MM.1S (cell line): Measurements from ENCODE around the gene APOOL.
"Not testable (repeated sequence)": the region's sequence is repeated elsewhere in the genome, so short reads cannot be mapped to it uniquely, and the experiment has no call there.

Source experiments
- DNase-seq: peaks from one replicate; pipeline ENCODE4 v3.0.0-alpha.2; 2015
- H2AFZ ChIP-seq: fragments of 300-600 bp; sonication (generic); 2 replicates; pipeline ENCODE4 v1.6.0; 2016; ENCODE audit warnings: antibody characterized with exemption, low read length
- H3F3A ChIP-seq: fragments of 300-600 bp; sonication (generic); 2 replicates; pipeline ENCODE4 v1.6.1; 2016; ENCODE audit warnings: mild to moderate bottlenecking, antibody characterized with exemption, low read length, moderate library complexity, mixed read lengths; ENCODE audit not compliant: insufficient read depth
- H3K27ac ChIP-seq: fragments of 300-600 bp; sonication (generic); 2 replicates; pipeline ENCODE4 v1.5.1; 2016; ENCODE audit warnings: mild to moderate bottlenecking, low read length
- H3K27me3 ChIP-seq: fragments of 300-600 bp; sonication (generic); replicated peaks from 2 replicates; pipeline ENCODE4 v1.6.0; 2016; ENCODE audit warnings: low read length; ENCODE audit not compliant: insufficient read depth
- H3K36me3 ChIP-seq: fragments of 300-600 bp; sonication (generic); replicated peaks from 2 replicates; pipeline ENCODE4 v1.6.1; 2016; ENCODE audit warnings: mild to moderate bottlenecking, low read length, mixed read lengths; ENCODE audit not compliant: insufficient read depth
- H3K4me1 ChIP-seq: fragments of 300-600 bp; sonication (generic); 2 replicates; pipeline ENCODE4 v1.6.1; 2016; ENCODE audit warnings: low read length, mixed read lengths
- H3K4me2 ChIP-seq: fragments of 300-600 bp; sonication (generic); 2 replicates; pipeline ENCODE4 v1.6.0; 2016; ENCODE audit warnings: low read depth, low read length
- H3K4me3 ChIP-seq: fragments of 300-600 bp; sonication (generic); 2 replicates; pipeline ENCODE4 v1.5.1; 2016; ENCODE audit warnings: low read length, mixed read lengths
- H3K79me2 ChIP-seq: fragments of 300-600 bp; sonication (generic); 2 replicates; pipeline ENCODE4 v1.6.1; 2016; ENCODE audit warnings: mixed run types, low read length, mixed read lengths
- H3K9ac ChIP-seq: fragments of 300-600 bp; sonication (generic); 2 replicates; pipeline ENCODE4 v1.6.1; 2016; ENCODE audit warnings: low read length, mixed read lengths
- H3K9me2 ChIP-seq: fragments of 300-600 bp; sonication (generic); replicated peaks from 2 replicates; pipeline ENCODE4 v1.6.1; 2016; ENCODE audit warnings: mild to moderate bottlenecking, low read length, mixed read lengths; ENCODE audit not compliant: insufficient read depth
- H3K9me3 ChIP-seq: fragments of 300-600 bp; sonication (generic); replicated peaks from 2 replicates; pipeline ENCODE4 v1.6.1; 2016; ENCODE audit warnings: mild to moderate bottlenecking, low read length, mixed read lengths; ENCODE audit not compliant: insufficient read depth
- H4K20me1 ChIP-seq: fragments of 300-600 bp; sonication (generic); 2 replicates; pipeline ENCODE4 v1.6.1; 2016; ENCODE audit warnings: mild to moderate bottlenecking, low read length, moderate library complexity, mixed read lengths; ENCODE audit not compliant: insufficient read depth
- EZH2 ChIP-seq: fragments of 300-600 bp; sonication (generic); optimal IDR thresholded peaks from 2 replicates; pipeline ENCODE3; 2017; ENCODE audit warnings: low read depth, mild to moderate bottlenecking, antibody characterized with exemption, low read length, mixed read lengths
- EZH2phosphoT487 ChIP-seq: fragments of 300-600 bp; sonication (generic); IDR thresholded peaks from 2 replicates; pipeline ENCODE4 v1.6.1; 2018; ENCODE audit warnings: antibody characterized with exemption, low read length
- TF ChIP-seq, protein P1 (sequence below): fragments of 300-600 bp; sonication (generic); IDR thresholded peaks from 2 replicates; pipeline ENCODE4 v1.5.1; 2016; ENCODE audit warnings: antibody characterized with exemption, low read length, mixed read lengths

Gene APOOL

GRCh38 chrX:84993150-84993549 is 10.5 kb upstream of the APOOL start:
- H3K4me2 ChIP-seq: no peak overlapping the region
- no peak for TF ChIP-seq EZH2
- H3K4me1 ChIP-seq: no peaks in the 10 kb centered on the region
- H3K9me2 ChIP-seq: no peaks in the 10 kb centered on the region
- no peaks in the 10 kb centered on the region for H3K79me2 ChIP-seq
- H3K9ac ChIP-seq: no peak overlapping the region
- H3K9me3 ChIP-seq: no peaks in the 10 kb centered on the region
- no peaks in the 10 kb centered on the region for H3K27me3 ChIP-seq
- no peaks in the 10 kb centered on the region for H3K36me3 ChIP-seq
- no peak for DNase-seq
- H3K27ac ChIP-seq: no peak overlapping the region
- no peaks in the 10 kb centered on the region for H3F3A ChIP-seq
- H4K20me1 ChIP-seq: no peaks in the 10 kb centered on the region
- no peak overlapping the region for H3K4me3 ChIP-seq
- H2AFZ ChIP-seq: no peak overlapping the region

DNA sequence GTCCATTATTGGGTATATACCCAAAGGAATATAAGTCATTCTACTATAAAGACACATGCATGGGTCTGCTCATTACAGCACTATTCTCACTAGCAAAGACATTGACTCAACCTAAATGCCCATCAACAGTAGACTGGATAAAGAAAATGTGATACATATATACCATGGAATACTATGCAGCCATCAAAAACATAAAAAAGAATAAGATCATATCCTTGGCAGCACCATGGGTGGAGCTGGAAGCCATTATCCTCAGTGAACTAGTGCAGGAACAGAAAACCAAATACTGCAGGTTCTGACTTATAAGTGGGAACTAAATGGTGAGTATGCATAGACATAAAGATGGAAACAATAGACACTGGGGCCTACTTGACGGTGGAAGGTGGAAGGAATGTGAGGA is 2.3 kb upstream of the APOOL start:
- TF ChIP-seq, protein P1, sequence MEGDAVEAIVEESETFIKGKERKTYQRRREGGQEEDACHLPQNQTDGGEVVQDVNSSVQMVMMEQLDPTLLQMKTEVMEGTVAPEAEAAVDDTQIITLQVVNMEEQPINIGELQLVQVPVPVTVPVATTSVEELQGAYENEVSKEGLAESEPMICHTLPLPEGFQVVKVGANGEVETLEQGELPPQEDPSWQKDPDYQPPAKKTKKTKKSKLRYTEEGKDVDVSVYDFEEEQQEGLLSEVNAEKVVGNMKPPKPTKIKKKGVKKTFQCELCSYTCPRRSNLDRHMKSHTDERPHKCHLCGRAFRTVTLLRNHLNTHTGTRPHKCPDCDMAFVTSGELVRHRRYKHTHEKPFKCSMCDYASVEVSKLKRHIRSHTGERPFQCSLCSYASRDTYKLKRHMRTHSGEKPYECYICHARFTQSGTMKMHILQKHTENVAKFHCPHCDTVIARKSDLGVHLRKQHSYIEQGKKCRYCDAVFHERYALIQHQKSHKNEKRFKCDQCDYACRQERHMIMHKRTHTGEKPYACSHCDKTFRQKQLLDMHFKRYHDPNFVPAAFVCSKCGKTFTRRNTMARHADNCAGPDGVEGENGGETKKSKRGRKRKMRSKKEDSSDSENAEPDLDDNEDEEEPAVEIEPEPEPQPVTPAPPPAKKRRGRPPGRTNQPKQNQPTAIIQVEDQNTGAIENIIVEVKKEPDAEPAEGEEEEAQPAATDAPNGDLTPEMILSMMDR: no peak
- TF ChIP-seq EZH2phosphoT487 (no peak), EZH2 (no peak)
- no peaks in the 10 kb centered on the region for H3K9me2 ChIP-seq
- H3K79me2 ChIP-seq: peaks cover 10% of the 10 kb centered on the region

GRCh38 chrX:85004255-85004654 is 578 bp downstream of the APOOL start:
- Histone ChIP-seq H3K9ac (peak overlapping the region; percentile 33; the same call in 1 of the 2 replicates), H3F3A (no peaks in the 10 kb centered on the region), H3K36me3 (no peaks in the 10 kb centered on the region), H3K9me3 (no peaks in the 10 kb centered on the region), H3K4me2 (peak overlapping the region; percentile 52), H3K9me2 (no peaks in the 10 kb centered on the region), H3K27ac (no peak overlapping the region), H4K20me1 (no peaks in the 10 kb centered on the region), H3K27me3 (no peaks in the 10 kb centered on the region), H2AFZ (peak overlapping the region; percentile 39), H3K4me1 (no peaks in the 10 kb centered on the region), H3K4me3 (peak overlapping the region; percentile 56), H3K79me2 (peaks cover 22% of the 10 kb centered on the region)
- no peak for TF ChIP-seq EZH2
- TF ChIP-seq EZH2phosphoT487: no peak
- TF ChIP-seq, protein P1: no peak
- DNase-seq: no peak

More for the DNA sequence above, 2.3 kb upstream of the APOOL start:
- H3K4me3 ChIP-seq: no peak overlapping the region
- H3F3A ChIP-seq: no peaks in the 10 kb centered on the region
- no peaks in the 10 kb centered on the region for H3K36me3 ChIP-seq
- DNase-seq: no peak
- no peaks in the 10 kb centered on the region for H4K20me1 ChIP-seq
- H3K4me2 ChIP-seq: no peak overlapping the region
- H3K4me1 ChIP-seq: no peaks in the 10 kb centered on the region
- H3K27me3 ChIP-seq: no peaks in the 10 kb centered on the region
- no peak overlapping the region for H3K9ac ChIP-seq
- no peaks in the 10 kb centered on the region for H3K9me3 ChIP-seq
- H3K27ac ChIP-seq: no peak overlapping the region
- H2AFZ ChIP-seq: no peak overlapping the region

DNA sequence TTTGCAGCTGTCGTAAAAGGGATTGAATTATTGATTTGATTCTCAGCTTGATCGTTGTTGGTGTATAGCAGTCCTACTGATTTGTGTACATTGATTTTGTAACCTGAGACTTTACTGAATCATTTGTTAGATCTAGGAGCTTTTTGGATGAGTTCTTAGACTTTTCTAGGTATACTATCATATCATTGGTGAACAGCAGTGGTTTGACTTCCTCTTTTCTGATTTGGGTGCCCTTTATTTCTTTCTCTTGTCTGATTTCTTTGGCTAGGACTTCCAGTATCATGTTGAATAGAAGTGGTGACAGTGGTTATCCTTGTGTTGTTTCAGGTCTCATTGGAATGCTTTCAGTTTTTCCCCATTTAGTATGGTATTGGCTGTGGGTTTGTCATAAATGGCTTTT is 8.4 kb downstream of the APOOL start:
- Histone ChIP-seq H3K4me3 (no peak overlapping the region), H3K36me3 (no peaks in the 10 kb centered on the region), H4K20me1 (no peaks in the 10 kb centered on the region), H3K9me2 (no peaks in the 10 kb centered on the region), H3K27me3 (no peaks in the 10 kb centered on the region), H3K4me1 (no peaks in the 10 kb centered on the region), H3K27ac (no peak overlapping the region), H3K9me3 (no peaks in the 10 kb centered on the region), H3K9ac (no peak overlapping the region), H3K79me2 (peaks cover 40% of the 10 kb centered on the region), H2AFZ (no peak overlapping the region), H3K4me2 (no peak overlapping the region), H3F3A (no peaks in the 10 kb centered on the region)
- DNase-seq: no peak
- TF ChIP-seq EZH2phosphoT487 (no peak), EZH2 (no peak)
- TF ChIP-seq, protein P1: no peak

DNA sequence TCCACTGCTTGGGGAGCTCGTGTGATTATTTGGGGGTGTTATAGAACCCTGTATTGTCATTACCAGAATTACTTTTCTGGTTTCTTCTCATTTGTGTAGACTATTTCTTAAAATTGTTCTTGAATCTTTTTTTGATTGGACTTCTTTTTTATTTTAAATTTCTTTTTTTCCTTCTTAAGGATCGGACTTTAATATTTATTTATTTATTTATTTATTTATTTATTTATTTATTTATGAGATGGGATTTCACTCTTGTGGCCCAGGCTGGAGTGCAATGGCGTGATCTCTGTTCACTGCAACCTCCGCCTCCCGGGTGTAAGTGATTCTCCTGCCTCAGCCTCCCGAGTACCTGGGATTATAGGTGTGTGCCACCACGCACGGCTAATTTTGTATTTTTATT is 11.7 kb downstream of the APOOL start:
- H3K9ac ChIP-seq, H3K36me3 ChIP-seq, H3K9me3 ChIP-seq, H3K4me1 ChIP-seq, H3K4me3 ChIP-seq, DNase-seq, H3F3A ChIP-seq, H4K20me1 ChIP-seq, H3K4me2 ChIP-seq, H3K9me2 ChIP-seq, H2AFZ ChIP-seq, H3K27me3 ChIP-seq, H3K27ac ChIP-seq: not testable (repeated sequence)
- peaks cover 28% of the 10 kb centered on the region for H3K79me2 ChIP-seq
